Uterus (tissue), 2 donors: ENCODE data around the gene ZNF799.

Experiments
- CTCF ChIP-seq, 4 experiments: fragments of 200-600 bp in 2 of 4; fragments of 450-650 bp in 2 of 4; sonication (generic) in 2 of 4; IDR thresholded peaks; one replicate each; pipeline ENCODE4 v1.5.1; 2016 to 2019; ENCODE audit warnings: antibody characterized with exemption in 4 of 4, mild to moderate bottlenecking in 2 of 4, moderate library complexity in 1 of 4
- POLR2A ChIP-seq, 2 donors: fragments of 450-650 bp; IDR thresholded peaks; one replicate each; pipeline ENCODE4 v1.6.1; 2016; ENCODE audit warnings: antibody characterized with exemption in 2 of 2, mild to moderate bottlenecking in 1 of 2, moderate library complexity in 1 of 2

- TF ChIP-seq CTCF (IDR thresholded peaks at IDR 0.05) = no peak
- TF ChIP-seq POLR2A (IDR thresholded peaks at IDR 0.05) = no peak
These were observed 21.2 kb downstream of the ZNF799 start for GRCh38 chr19:12379732-12380443.
